ENCODE measurements around the gene NAB1.
"Not testable (repeated sequence)": the region's sequence is repeated elsewhere in the genome, so short reads cannot be mapped to it uniquely, and the experiment has no call there.

The NAB1 gene

DNA sequence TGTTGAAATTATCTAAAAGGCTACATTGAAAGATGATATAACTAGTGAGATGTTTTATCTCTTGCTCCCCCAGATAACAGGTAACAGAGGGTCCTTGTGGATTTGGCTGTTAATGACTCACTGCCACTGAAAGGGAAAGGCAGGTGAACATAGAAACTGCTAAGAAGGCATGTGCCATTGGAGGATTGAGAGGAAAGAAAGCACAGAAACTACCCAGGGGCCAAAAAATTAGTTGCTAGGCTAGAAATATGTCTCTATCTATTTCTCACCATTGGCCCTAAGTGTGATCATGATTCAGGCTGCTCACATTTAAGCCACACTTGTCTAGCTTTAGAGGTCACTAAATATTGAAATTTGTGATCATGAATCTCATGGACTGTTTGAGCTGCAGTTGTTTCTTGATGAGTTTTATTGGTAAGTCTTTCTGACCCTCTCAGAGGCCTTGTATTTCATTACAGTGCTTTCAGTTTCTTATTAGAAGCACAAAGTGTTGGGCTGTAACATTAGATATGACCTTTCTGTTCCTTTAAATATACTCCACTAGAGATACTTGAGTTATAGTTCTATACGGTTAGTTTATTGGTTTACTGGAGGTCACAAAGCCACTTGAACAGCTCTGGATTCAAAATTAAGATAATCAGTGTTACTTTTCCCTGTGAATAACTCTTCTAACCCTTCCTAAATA, 26.2 kb downstream of the NAB1 start:
- DNase-seq, result no peak

DNA sequence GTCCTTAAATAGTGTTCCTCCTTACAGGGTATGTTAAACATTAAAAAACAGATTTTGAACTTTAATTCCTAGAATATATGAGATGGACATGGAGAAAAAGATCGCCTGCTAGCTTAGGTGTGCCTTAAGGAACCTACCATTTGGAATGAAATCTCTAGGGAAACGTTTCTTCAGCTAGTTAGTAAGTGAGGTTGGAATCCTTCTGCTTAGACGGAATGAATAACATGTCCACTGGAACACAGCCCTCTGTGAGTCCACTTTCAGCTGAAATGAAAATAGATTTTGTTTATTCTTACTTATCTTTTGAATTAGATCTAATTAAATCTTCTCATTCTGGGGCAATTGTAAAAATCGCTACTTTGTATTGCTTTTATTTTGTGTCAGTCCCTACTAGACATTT, 28.4 kb downstream of the NAB1 start:
- DNase-seq, result no peak

DNA sequence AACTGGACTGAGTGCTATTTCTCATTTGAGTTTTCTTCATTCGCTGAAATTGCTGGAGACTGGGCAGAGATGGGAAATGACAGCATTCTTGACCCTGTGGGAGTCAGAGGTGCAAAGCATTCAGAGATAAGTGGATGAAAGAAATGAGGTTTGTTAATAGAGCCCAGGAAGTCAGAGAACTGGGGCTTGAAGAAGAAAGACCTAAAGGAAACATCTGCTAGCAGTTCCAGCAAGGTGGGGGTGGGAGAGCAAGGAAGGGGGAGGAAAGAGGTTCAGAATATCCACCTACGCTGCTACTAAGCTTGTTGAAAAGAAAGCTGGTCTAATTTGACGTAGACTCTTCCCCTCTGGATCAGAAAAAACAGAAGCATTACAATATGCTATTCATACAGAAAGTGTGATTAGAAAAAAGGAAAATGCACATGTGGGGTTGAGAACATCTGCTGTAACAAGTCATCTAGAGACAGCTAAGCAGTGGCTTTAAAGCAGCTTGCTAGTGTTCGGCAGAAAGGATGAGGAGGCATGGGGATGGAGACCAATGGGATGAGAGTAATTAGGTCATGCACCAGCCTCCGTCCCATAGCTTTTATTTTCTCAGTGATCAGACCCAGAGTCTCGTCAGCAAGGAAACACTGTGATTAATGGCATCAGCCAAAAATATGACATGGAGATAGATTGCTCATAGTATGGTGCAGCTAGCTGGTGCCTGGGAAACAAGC, 29.7 kb downstream of the NAB1 start:
- DNase-seq, result no peak

DNA sequence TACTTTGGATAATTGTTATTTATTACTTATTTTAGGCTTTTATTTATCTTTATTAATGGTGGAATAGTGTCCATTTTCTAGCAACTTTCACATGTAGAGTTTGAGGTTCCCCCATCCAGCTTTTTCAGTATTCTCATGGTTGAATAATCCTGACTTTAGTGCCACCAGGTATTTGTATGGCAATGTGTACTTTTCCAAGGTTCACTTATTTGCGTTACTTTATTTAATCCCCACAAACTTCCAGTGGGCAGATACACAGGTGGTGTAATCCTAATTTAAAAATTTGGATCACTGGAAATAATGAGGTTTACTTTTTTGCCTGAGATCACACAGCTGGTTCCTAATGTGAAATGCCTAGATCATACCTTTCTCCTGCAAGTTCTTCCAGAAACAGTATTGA, 30.5 kb downstream of the NAB1 start:
- DNase-seq, result no peak

GRCh38 chr2:190679813-190680591, 31.1 kb downstream of the NAB1 start:
- DNase-seq, result peak in 1 of 2 experiments; percentile 2

DNA sequence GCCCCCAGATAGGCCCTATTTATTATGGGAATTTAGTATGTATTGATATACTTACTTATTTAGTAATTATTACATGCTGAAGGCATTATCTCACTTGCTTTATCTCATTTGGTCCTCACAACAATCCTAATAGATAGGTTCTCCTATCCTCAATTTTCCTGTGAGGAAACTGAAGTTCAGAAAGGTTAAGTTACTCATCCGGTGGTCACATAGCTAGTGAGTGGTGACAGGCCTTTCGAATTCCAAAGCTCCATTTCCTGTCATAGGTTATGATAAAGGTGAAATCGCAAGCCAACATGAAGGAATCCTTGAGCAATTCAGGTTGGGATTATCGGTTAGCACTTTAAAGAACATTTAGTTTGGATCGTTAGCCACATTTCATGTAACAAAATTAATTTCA, 33.3 kb downstream of the NAB1 start:
- no peak for DNase-seq

GRCh38 chr2:190683802-190684201, 34.9 kb downstream of the NAB1 start:
- DNase-seq, result no peak

DNA sequence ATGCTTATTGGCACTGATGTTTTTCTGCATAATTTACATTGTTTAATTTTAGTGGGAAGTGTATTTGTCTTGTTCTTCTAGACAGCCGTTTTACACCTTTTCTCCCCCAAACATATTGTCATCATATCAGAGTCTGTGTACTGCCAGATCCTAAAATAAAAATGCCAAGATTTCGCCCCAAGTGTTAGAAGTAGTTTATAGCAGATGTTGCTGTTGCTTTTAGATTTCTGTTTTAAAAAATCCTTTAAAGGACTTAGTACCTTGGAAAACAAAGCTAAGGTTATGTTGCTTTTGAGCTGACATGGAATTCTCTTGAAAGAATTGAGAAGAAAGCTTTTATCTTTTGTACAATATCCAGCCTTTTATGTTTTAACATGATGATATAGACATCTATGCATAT, 36.0 kb downstream of the NAB1 start:
- no peak for DNase-seq

DNA sequence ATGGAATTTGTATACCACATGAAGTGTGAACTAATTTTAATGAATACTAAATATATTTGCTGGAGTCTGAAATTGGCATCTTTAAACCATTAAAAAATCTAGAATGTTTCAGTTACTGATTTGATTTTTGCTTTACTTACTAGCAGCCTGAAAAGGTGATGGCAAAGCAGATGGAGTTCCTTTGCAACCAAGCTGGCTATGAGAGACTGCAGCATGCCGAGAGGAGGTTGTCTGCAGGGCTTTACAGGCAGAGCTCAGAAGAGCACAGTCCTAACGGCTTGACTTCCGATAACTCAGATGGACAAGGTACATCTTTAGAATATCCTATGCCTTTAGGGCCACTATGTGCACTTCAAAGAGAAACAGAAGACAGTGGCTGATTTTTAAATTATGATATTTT, 36.5 kb downstream of the NAB1 start:
- no peak for DNase-seq

DNA sequence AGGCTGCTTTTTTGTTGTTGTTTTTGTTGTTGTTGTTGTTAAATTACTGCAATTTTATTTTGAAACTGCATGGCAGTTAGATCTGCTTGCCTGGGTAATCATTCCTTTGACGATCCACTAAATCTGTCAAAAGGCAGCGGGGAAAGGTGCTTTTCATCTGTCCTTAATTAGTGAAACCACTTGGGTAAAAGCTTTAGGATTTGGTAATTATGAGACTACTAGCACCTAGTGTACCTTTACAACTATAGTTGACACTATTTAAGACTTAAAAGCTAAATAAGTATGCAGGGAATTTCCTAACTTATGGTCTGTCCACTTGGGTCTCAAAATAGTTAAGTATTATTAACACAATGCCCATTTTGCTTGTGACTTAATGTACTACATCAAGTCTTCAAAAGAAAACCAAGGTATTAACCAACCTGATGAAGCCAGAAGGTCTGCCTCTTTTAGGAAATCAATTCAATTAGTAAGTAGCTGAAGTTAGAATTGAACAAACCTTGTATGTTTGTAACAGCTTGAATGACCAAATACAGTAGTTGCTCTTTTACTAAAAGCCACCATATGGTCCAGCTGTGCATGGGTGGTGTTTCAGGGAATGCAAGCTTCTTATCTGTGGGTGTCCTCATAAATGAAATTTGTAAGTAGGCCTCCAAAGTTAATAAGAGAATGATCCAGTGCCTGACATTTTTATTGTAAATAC, 44.8 kb downstream of the NAB1 start:
- no peak for DNase-seq

DNA sequence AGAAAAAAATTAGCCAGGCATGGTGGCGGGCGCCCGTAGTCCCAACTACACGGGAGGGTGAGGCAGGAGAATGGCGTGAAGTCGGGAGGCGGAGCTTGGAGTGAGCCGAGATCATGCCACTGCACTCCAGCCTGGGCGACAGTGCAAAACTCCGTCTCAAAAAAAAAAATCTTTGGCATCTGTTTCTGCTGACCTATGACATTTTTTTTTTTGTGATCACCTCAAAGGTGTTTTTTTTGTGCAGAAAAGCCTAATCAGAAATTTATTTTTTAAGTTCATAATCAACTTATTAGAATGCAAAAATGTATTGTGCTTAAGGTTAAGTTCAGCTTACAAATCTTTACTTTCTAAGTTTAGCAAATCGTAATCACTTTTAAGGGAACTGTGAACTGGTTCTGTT, 45.6 kb downstream of the NAB1 start:
- no peak for DNase-seq

DNA sequence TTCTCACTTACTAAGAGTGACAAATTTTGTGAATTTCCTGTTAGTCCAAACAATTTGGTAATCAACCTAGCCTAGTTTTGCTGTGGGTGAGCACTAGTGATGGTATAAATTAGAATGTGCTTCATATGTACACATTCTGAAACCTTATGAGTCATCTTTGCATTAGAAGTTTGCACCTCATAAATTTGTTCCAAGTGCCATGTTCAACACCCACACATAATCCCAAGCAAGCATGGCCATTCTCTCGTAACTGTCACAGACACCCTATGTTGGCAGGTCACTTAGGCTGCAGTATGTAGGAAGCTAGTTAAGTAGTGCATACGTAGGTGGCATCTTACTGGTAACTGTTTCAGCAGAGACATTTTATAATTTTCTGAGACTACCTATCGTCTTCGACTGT, 46.9 kb downstream of the NAB1 start:
- no peak for DNase-seq

- DNase-seq, result no peak
These were observed 48.0 kb downstream of the NAB1 start for GRCh38 chr2:190696792-190697398.

DNA sequence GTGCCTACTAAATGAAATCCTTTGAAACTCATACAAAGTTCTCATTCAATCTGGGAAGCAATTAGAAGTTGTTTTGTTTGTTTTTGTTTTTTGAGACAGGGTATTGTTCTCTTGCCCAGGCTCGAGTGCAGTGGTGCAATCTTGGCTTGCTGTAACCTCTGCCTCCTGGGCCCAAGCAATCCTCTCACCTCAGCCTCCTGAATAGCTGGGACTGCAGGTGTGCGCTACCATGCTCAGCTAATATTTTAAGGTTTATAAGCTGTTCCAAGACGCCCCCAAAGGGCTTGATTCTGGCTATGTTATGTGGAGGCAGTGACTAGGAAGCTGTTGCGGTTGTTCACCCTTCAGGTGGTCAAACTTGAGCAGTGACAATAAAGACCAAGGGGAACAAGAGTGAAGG, 48.5 kb downstream of the NAB1 start:
- no peak for DNase-seq

GRCh38 chr2:190698895-190699294, 50.0 kb downstream of the NAB1 start:
- DNase-seq, result no peak

DNA sequence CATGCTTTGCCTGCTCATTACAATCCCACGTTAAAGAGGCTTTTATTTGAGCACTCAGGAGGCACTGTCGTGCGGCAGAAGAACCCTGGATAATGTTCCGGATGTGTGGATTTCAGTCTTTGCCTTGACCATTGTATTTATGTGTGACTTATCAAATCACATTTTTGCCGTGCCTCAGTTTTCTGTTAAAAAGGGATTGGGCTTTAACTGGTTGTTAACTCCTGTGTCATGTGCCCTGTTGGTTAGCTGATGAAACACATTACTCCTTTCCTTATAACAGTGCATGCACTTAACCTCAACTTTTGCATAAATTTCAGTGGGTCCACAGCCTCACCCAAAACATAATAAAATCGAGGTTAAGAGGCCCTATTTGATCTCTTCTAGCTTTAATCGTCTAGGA, 52.7 kb downstream of the NAB1 start:
- DNase-seq, result no peak

- DNase-seq, result no peak
These were observed 56.4 kb downstream of the NAB1 start for GRCh38 chr2:190705280-190705679.

DNA sequence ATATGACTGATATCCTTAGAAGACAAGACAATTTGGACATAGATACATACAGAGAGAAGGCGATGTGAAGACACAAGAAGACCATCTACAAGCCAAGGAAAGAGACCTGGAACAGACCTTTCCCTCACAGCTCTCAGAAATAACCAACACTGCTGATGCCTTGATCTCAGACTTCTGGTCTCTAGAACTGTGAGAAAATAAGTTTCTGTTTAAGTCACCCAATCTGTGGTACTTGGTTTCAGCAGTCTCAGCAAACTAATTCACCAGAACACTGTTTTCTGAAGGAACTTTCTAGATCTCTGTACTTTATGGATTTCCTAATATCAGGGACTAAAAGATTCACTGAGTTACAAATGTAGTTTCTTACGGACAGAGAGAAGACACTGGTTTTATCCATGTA, 58.8 kb downstream of the NAB1 start:
- no peak for DNase-seq

GRCh38 chr2:190708650-190709049, 59.8 kb downstream of the NAB1 start:
- DNase-seq, result not testable (repeated sequence)

DNA sequence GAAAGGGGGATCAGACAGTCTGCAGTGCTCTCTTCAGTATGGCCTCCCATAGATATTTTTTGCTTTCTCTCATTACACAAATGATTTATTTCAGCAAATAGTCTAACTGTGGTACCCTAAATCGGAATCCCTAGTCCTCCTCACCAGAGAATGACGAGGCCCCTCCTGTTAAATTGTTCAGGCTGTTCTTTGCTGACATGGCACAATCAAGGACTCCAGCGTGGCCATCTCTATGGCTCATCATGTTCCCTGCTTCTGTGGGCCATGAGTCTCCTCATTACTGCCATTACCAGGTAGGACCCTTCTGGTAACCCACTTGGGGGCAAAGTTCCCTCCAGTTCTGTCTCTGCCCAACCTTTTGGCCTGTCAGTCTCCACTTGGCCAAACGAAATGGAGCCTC, 62.2 kb downstream of the NAB1 start:
- no peak for DNase-seq

GRCh38 chr2:190713471-190713870, 64.6 kb downstream of the NAB1 start:
- DNase-seq, result no peak

- no peak for DNase-seq
These were observed 66.1 kb downstream of the NAB1 start for GRCh38 chr2:190714958-190715357.
